Heart left ventricle (tissue), 13 donors: ENCODE data around the gene HAUS3.

Source experiments
- POLR2A ChIP-seq, 2 donors: fragments of 450-650 bp; IDR thresholded peaks; one replicate each; pipeline ENCODE4 v1.6.1; 2017; ENCODE audit warnings: antibody characterized with exemption in 2 of 2, mild to moderate bottlenecking in 2 of 2, moderate library complexity in 2 of 2
- TF ChIP-seq, protein P1 (sequence below), 12 donors: fragments of 200-600 bp; sonication (generic) in 4 of 12; IDR thresholded peaks; one replicate each; pipeline versions ENCODE4 v1.5.0 to v1.8.0; 2018 to 2022; ENCODE audit warnings: antibody characterized with exemption in 12 of 12, mild to moderate bottlenecking in 5 of 12
- donor health status: ischemic (EF 13 %, LVEDD 7.1; RV severe dilation, severe dysfunction).
- donor health status: DM: no; HTN: yes; CAD: no.
- donor health status: DM: no; HTN: no; CAD: no.
- donor health status: ischemic (EF 25% LVEDD 6.9; RV normal size, moderate dysfunction).
- donor health status: ischemic (EF 25% LVEDD 5.7; RV mildly dilated, moderate dysfunction).
- donor health status: ischemic (EF 35%, LVEDD 5.7; RV mildly dilated, moderate dysfunction).
- donor health status: nonischemic (EF 11% LVEDD 7.7; RV severe dilation, severe dysfunction).
- donor health status: DM: yes; HTN: yes; CAD: no.
- donor health status: PGD.
- donor health status: ischemic (EF 29% LVEDD 5.4; RV normal size, mild dysfunction).
- donor health status: nonischemic (EF 23%, LVEDD 6.1; RV moderate dilation, normal function).

DNA sequence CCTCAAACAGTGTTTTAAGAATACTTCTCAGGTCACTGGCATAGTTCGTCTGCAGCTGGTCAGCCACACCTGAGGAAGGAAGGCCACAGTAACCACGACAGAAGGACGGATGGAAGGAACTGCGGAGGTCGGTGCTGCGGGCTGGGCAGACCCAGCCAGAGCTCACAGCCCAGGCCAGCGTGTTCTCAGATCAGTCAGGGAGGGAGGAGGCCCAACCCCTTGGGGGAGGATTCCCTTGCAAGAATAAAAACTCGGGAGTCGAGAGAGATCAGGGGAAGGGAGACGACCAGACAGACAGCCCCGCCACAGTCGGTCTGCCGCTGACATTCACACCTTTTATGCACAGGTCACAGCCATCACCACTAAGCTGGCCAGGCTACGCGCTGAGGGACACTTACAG, 31.3 kb upstream of the HAUS3 start:
- TF ChIP-seq POLR2A (IDR thresholded peaks at IDR 0.05) = no peak
- TF ChIP-seq, protein P1, sequence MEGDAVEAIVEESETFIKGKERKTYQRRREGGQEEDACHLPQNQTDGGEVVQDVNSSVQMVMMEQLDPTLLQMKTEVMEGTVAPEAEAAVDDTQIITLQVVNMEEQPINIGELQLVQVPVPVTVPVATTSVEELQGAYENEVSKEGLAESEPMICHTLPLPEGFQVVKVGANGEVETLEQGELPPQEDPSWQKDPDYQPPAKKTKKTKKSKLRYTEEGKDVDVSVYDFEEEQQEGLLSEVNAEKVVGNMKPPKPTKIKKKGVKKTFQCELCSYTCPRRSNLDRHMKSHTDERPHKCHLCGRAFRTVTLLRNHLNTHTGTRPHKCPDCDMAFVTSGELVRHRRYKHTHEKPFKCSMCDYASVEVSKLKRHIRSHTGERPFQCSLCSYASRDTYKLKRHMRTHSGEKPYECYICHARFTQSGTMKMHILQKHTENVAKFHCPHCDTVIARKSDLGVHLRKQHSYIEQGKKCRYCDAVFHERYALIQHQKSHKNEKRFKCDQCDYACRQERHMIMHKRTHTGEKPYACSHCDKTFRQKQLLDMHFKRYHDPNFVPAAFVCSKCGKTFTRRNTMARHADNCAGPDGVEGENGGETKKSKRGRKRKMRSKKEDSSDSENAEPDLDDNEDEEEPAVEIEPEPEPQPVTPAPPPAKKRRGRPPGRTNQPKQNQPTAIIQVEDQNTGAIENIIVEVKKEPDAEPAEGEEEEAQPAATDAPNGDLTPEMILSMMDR (IDR thresholded peaks at IDR 0.05) = no peak
